SK-N-SH (cell line): ENCODE results near the gene CCK. TPM values are rescaled to one million over a fixed set of nuclear protein-coding genes. Genes with fewer than 3 reads are reported as not detected.

Experiments used
- CTCF ChIA-PET: fragments of 300-600, 350-600 bp; formaldehyde crosslinking; extraction: SDS; loops from one replicate; lab custom pipeline; 2021; lab: Yijun Ruan, JAX
- POLR2A ChIA-PET: fragments of 350-600 bp; sonication (Branson Sonifier 250); formaldehyde crosslinking; extraction: SDS; loops from one replicate; lab custom pipeline; 2020; ENCODE audit warnings: antibody characterized with exemption, inconsistent platforms; lab: Yijun Ruan, JAX
- DNase-seq: peaks from one replicate; pipeline ENCODE4 v3.0.0; 2012
- H2AFZ ChIP-seq: fragments of 200-600 bp; sonication (generic); 2 replicates; pipeline ENCODE4 v1.8.1; 2016; ENCODE audit warnings: antibody characterized with exemption, mild to moderate bottlenecking, low read depth
- H3F3A ChIP-seq: fragments of 200-600 bp; sonication (generic); replicated peaks from 2 replicates; pipeline ENCODE3; 2016; ENCODE audit warnings: antibody characterized with exemption, mild to moderate bottlenecking; ENCODE audit not compliant: insufficient read depth
- H3K27ac ChIP-seq, 2 experiments: fragments of 200-500 bp in 1 of 2; fragments of 200-600 bp in 1 of 2; sonication (Bioruptor generic) in 1 of 2; sonication (generic), shearing (Covaris generic) in 1 of 2; 2 replicates each; pipeline versions ENCODE4 v1.5.1 to v1.6.1; 2014 to 2016; ENCODE audit warnings: low read depth in 2 of 2, inconsistent platforms in 1 of 2, low read length in 1 of 2, mild to moderate bottlenecking in 1 of 2, mixed read lengths in 1 of 2
- H3K27me3 ChIP-seq: fragments of 200-600 bp; sonication (generic), shearing (Covaris generic); 2 replicates; pipeline ENCODE4 v1.6.1; 2016; ENCODE audit warnings: mixed run types; ENCODE audit not compliant: insufficient read depth
- H3K36me3 ChIP-seq, 2 experiments: fragments of 200-500 bp in 1 of 2; fragments of 200-600 bp in 1 of 2; sonication (Bioruptor generic) in 1 of 2; sonication (generic) in 1 of 2; replicated peaks in 1 of 2; 2 replicates each; pipeline versions ENCODE3 to v1.5.1; 2014 to 2016; ENCODE audit warnings: low read length in 1 of 2, mild to moderate bottlenecking in 1 of 2; ENCODE audit not compliant: insufficient read depth in 2 of 2, control insufficient read depth in 1 of 2
- H3K4me1 ChIP-seq, 2 experiments: fragments of 200-500 bp in 1 of 2; fragments of 200-600 bp in 1 of 2; sonication (Bioruptor generic) in 1 of 2; sonication (generic), shearing (Covaris generic) in 1 of 2; 2 replicates each; pipeline versions ENCODE4 v1.5.1 to v1.6.1; 2014 to 2016; ENCODE audit warnings: low read depth in 1 of 2, low read length in 1 of 2, mixed run types in 1 of 2; ENCODE audit not compliant: insufficient read depth in 2 of 2, control insufficient read depth in 1 of 2
- H3K4me2 ChIP-seq: fragments of 200-600 bp; sonication (generic), shearing (Covaris generic); 2 replicates; pipeline ENCODE4 v1.6.1; 2017; ENCODE audit warnings: mixed run types
- H3K4me3 ChIP-seq, 2 experiments: fragments of 200-500 bp in 1 of 2; fragments of 200-600 bp in 1 of 2; sonication (Bioruptor generic) in 1 of 2; sonication (generic), shearing (Covaris generic) in 1 of 2; 2 replicates each; pipeline versions ENCODE4 v1.5.1 to v1.8.1; 2014 to 2016; ENCODE audit warnings: low read depth in 2 of 2, inconsistent platforms in 1 of 2, low read length in 1 of 2, mild to moderate bottlenecking in 1 of 2, mixed read lengths in 1 of 2, moderate library complexity in 1 of 2
- H3K79me2 ChIP-seq: fragments of 200-600 bp; sonication (generic); 2 replicates; pipeline ENCODE4 v1.8.1; 2017; ENCODE audit warnings: mild to moderate bottlenecking; ENCODE audit not compliant: insufficient read depth
- H3K9ac ChIP-seq: fragments of 200-600 bp; sonication (generic); 2 replicates; pipeline ENCODE4 v1.6.1; 2017; ENCODE audit warnings: mixed run types
- H3K9me2 ChIP-seq: fragments of 200-600 bp; sonication (generic); 2 replicates; pipeline ENCODE4 v1.6.1; 2017; ENCODE audit warnings: mixed run types
- H3K9me3 ChIP-seq: fragments of 200-600 bp; sonication (generic); 2 replicates; pipeline ENCODE4 v1.6.1; 2017; ENCODE audit warnings: mixed run types, mild to moderate bottlenecking, moderate library complexity
- H4K20me1 ChIP-seq: fragments of 200-600 bp; sonication (generic); 2 replicates; pipeline ENCODE4 v1.6.1; 2017; ENCODE audit warnings: mild to moderate bottlenecking, mixed run types; ENCODE audit not compliant: insufficient read depth
- EP300 ChIP-seq, 2 experiments: IDR thresholded peaks; 2 replicates each; pipeline versions ENCODE4 v1.4.0 to v1.6.1; 2012; ENCODE audit warnings: borderline replicate concordance in 1 of 2, low read depth in 1 of 2, low read length in 1 of 2
- FOSL2 ChIP-seq: IDR thresholded peaks from 2 replicates; pipeline ENCODE4 v1.4.0; 2012; ENCODE audit warnings: low read depth, mild to moderate bottlenecking, moderate library complexity, borderline replicate concordance
- FOXJ3 ChIP-seq: sonication (generic); formaldehyde crosslinking; IDR thresholded peaks from 2 replicates; pipeline ENCODE4 v1.5.1; 2020; ENCODE audit warnings: mild to moderate bottlenecking, missing genetic modification reagents
- FOXM1 ChIP-seq: IDR thresholded peaks from 2 replicates; pipeline ENCODE4 v1.4.0; 2012; ENCODE audit warnings: low read depth, mild to moderate bottlenecking
- GATA2 ChIP-seq: sonication (generic); formaldehyde crosslinking; IDR thresholded peaks from 2 replicates; pipeline ENCODE4 v1.5.0; 2020; ENCODE audit warnings: mild to moderate bottlenecking, missing genetic modification reagents
- JUND ChIP-seq: IDR thresholded peaks from 2 replicates; pipeline ENCODE4 v1.4.0; 2012
- PBX3 ChIP-seq: IDR thresholded peaks from 2 replicates; pipeline ENCODE4; 2012
- RAD21 ChIP-seq: IDR thresholded peaks from 2 replicates; pipeline ENCODE4 v1.6.1; 2012; ENCODE audit warnings: mild to moderate bottlenecking, low read length
- REST ChIP-seq: IDR thresholded peaks from 2 replicates; pipeline ENCODE4 v1.6.1; 2012; ENCODE audit warnings: mild to moderate bottlenecking, low read depth, low read length, moderate library complexity
- RXRA ChIP-seq: IDR thresholded peaks from 2 replicates; pipeline ENCODE4 v1.4.0; 2012; ENCODE audit warnings: low read depth, mild to moderate bottlenecking, borderline replicate concordance
- SIN3A ChIP-seq: IDR thresholded peaks from 2 replicates; pipeline ENCODE4 v1.6.1; 2012; ENCODE audit warnings: low read depth, mild to moderate bottlenecking, low read length, moderate library complexity, borderline replicate concordance
- TCF12 ChIP-seq: IDR thresholded peaks from 2 replicates; pipeline ENCODE4 v1.4.0; 2012
- YY1 ChIP-seq: IDR thresholded peaks from 2 replicates; pipeline ENCODE4 v1.4.0; 2012; ENCODE audit warnings: low read depth, mild to moderate bottlenecking
- WGBS: methylation state at CpG from one replicate; pipeline ENCODE4 v1.1.6; 2017; ENCODE audit warnings: low lambda C conversion rate; 5-methylcytosine and 5-hydroxymethylcytosine counted together
- polyA plus RNA-seq, 3 experiments: library from polyadenylated mRNA; depleted of rRNA; stranded (reverse); fragments of >200 nt; gene quantifications; 2 replicates each; pipeline ENCODE4 v1.2.3, GENCODE V29; 2012
- TF ChIP-seq, protein P1 (sequence below): IDR thresholded peaks from 2 replicates; pipeline ENCODE4 v1.4.0; 2012; ENCODE audit warnings: low read depth
- TF ChIP-seq, protein P2 (sequence below): IDR thresholded peaks from 2 replicates; pipeline ENCODE4 v1.4.0; 2012; ENCODE audit warnings: low read depth, borderline replicate concordance

The CCK gene
- polyA plus RNA-seq, 1 of the 3 experiments (the other 2 are of a cell fraction), result not detected

GRCh38 chr3:42214565-42215283 is 51.3 kb downstream of the CCK start:
- ChIA-PET POLR2A (no interaction called here), CTCF (interaction anchor here (0.9 to 2.0 kb wide), 5 partner anchors 9 to 115 kb away, joined by 3 to 12 read pairs (median 4); no protein-coding TSS in a partner anchor)
- Histone ChIP-seq H3K36me3 (peaks cover 0 to 23% of the 10 kb centered on the region in 2 experiments), H3K9ac (no peak overlapping the region), H3K4me3 (no peak overlapping the region), H3K9me3 (no peaks in the 10 kb centered on the region), H3K4me1 (no peaks in the 10 kb centered on the region; a peak in 1 of 4 replicates), H3K9me2 (no peaks in the 10 kb centered on the region), H2AFZ (no peak overlapping the region), H4K20me1 (no peaks in the 10 kb centered on the region), H3K4me2 (peak overlapping the region; percentile 34; the same call in 1 of the 2 replicates), H3F3A (peaks cover 7% of the 10 kb centered on the region), H3K27me3 (no peaks in the 10 kb centered on the region), H3K79me2 (no peaks in the 10 kb centered on the region), H3K27ac (peak overlapping the region in 1 of 2 experiments; percentile 75; a peak in 2 of 4 replicates)
- WGBS, result 62% methylated on average over 8 of the region's 8 CpGs
- TF ChIP-seq FOXJ3 (CRISPR knock-in tag), result no peak
- 0 out of 2 replicates have a peak, but pooled peaks have one; percentile 24 for TF ChIP-seq JUND
- peak; percentile 18; the same call in 1 of the 2 replicates for TF ChIP-seq TCF12
- peak; percentile 36; the same call in 1 of the 2 replicates for TF ChIP-seq FOSL2
- DNase-seq, result no peak

GRCh38 chr3:42214064-42214463 is 51.9 kb downstream of the CCK start:
- no peaks in the 10 kb centered on the region for H3K27me3 ChIP-seq
- 100% methylated on average over 1 of the region's 2 CpGs for WGBS
- DNase-seq, result no peak
- H3K4me3 ChIP-seq, result no peak overlapping the region
- ChIA-PET CTCF (interaction anchor here (0.9 to 2.0 kb wide), 4 partner anchors 10 to 33 kb away, joined by 3 to 12 read pairs (median 6); no protein-coding TSS in a partner anchor), POLR2A (no interaction called here)
- no peaks in the 10 kb centered on the region; a peak in 1 of 4 replicates for H3K4me1 ChIP-seq
- no peaks in the 10 kb centered on the region for H3K9me3 ChIP-seq
- peak overlapping the region in 1 of 2 experiments; percentile 75; a peak in 1 of 4 replicates for H3K27ac ChIP-seq
- H2AFZ ChIP-seq, result no peak overlapping the region
- H3K36me3 ChIP-seq, result peaks cover under 1 to 29% of the 10 kb centered on the region in 2 experiments
- H3K9ac ChIP-seq, result no peak overlapping the region
- H3K4me2 ChIP-seq, result 0 out of 2 replicates have a peak overlapping the region, but pooled peaks have one; percentile 34
- no peaks in the 10 kb centered on the region for H3K9me2 ChIP-seq
- H3F3A ChIP-seq, result peaks cover 7% of the 10 kb centered on the region
- no peak for TF ChIP-seq RAD21
- no peaks in the 10 kb centered on the region for H4K20me1 ChIP-seq
- no peaks in the 10 kb centered on the region for H3K79me2 ChIP-seq

- no peak for DNase-seq
- H3K36me3 ChIP-seq, result peaks cover 7 to 31% of the 10 kb centered on the region in 2 experiments
- no peak overlapping the region for H3K27ac ChIP-seq
- ChIA-PET CTCF (interaction anchor here (0.8 to 1.1 kb wide), 3 partner anchors 16 to 34 kb away, joined by 4 to 8 read pairs (median 6); no protein-coding TSS in a partner anchor), POLR2A (no interaction called here)
- no peak overlapping the region for H3K4me2 ChIP-seq
- H3K4me3 ChIP-seq, result no peak overlapping the region
- no peaks in the 10 kb centered on the region for H4K20me1 ChIP-seq
- no peaks in the 10 kb centered on the region; a peak in 1 of 4 replicates for H3K4me1 ChIP-seq
- H3K27me3 ChIP-seq, result no peaks in the 10 kb centered on the region
- no peaks in the 10 kb centered on the region for H3K79me2 ChIP-seq
- no peak overlapping the region for H2AFZ ChIP-seq
- no peaks in the 10 kb centered on the region for H3K9me2 ChIP-seq
- WGBS, result 88% methylated on average over 5 of the region's 6 CpGs
- peaks cover 7% of the 10 kb centered on the region for H3F3A ChIP-seq
- no peaks in the 10 kb centered on the region for H3K9me3 ChIP-seq
- no peak overlapping the region for H3K9ac ChIP-seq
- TF ChIP-seq TCF12 (no peak), SIN3A (no peak), GATA2 (CRISPR knock-in tag) (no peak), PBX3 (no peak), YY1 (no peak), RXRA (no peak), FOXM1 (no peak), REST (no peak), FOXJ3 (CRISPR knock-in tag) (no peak), EP300 (IDR thresholded peaks at IDR 0.05; ENCODE audit: borderline replicate concordance in 1 of 2, low read depth in 1 of 2, low read length in 1 of 2) (no peak)
- TF ChIP-seq, protein P1, sequence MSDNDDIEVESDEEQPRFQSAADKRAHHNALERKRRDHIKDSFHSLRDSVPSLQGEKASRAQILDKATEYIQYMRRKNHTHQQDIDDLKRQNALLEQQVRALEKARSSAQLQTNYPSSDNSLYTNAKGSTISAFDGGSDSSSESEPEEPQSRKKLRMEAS, result no peak
- TF ChIP-seq, protein P2, sequence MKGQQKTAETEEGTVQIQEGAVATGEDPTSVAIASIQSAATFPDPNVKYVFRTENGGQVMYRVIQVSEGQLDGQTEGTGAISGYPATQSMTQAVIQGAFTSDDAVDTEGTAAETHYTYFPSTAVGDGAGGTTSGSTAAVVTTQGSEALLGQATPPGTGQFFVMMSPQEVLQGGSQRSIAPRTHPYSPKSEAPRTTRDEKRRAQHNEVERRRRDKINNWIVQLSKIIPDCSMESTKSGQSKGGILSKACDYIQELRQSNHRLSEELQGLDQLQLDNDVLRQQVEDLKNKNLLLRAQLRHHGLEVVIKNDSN, result no peak
These were observed 52.6 kb downstream of the CCK start for GRCh38 chr3:42213417-42213816.
